ENCODE results near the gene MET. TPM values are rescaled to one million over a fixed set of nuclear protein-coding genes. Genes with fewer than 3 reads are reported as not detected.
A peak's percentile ranks its signal among the peaks of the same experiment; 100 is the strongest.

The MET gene
- total and polyA plus RNA-seq, 2 donors (not counting 1 experiment from before 2014, with no cell fraction given) = 33.4 to 44.4 TPM

DNA sequence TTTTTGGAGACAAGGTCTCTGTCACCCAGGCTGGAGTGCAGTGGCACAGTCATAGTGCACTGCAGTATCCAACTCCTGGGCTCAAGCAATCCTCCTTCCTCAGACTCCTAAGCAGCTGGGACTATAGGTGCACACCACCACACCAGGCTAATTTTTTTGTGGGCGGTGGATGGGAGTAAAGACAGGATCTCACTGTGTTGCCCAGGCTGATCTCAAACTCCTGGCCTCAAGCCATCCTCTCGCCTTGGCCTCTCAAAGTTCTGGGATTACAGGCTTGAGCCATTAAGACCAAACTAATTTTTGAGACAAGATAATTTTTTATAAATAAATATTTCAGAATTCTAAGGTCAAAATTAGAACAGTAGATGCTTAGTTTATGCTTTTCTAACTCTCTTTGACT is 109.6 kb downstream of the MET start:
- no peaks in the 10 kb centered on the region for H3K79me2 ChIP-seq (ENCODE audit: control insufficient read depth, insufficient read depth, low read length)

DNA sequence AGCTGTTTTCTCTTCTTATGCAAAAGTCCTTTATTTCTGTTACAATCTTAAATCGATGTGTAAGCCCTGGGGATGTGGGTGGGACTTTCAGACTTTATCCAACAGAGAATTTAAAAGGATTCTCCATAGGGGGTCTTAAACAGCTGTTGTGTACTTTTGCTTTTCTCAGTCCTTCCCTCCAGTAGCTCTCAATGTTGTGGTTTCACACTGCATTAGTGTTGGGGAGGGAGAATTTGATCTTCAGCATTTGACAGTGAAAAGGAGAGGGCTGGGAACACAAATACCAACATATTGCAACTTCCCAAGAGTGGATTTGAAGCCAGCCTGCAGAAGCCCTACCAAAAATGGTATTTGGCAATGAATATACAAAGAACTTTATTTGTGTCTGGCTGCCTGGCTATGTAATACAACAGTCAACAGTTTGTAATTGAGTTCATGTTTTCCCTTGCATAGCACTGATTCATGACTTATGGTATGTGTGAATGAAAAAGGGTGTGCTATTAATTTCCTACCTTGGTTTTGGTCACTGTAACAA is 110.2 kb downstream of the MET start:
- Histone ChIP-seq H3K4me1 (ENCODE audit: control insufficient read depth, extremely low read depth, insufficient read depth, low read length) (peaks cover 33% of the 10 kb centered on the region), H3K4me2 (ENCODE audit: extremely low read depth, insufficient read depth, low read length) (no peak overlapping the region), H2AFZ (ENCODE audit: low read length) (no peak overlapping the region), H3K79me2 (ENCODE audit: control insufficient read depth, insufficient read depth, low read length) (no peaks in the 10 kb centered on the region), H3K27me3 (ENCODE audit: control insufficient read depth, insufficient read depth, low read length) (no peaks in the 10 kb centered on the region), H3K27ac (ENCODE audit: insufficient read depth, low read length) (no peak overlapping the region), H3K9ac (ENCODE audit: insufficient read depth, low read length) (no peak overlapping the region), H3K9me3 (ENCODE audit: control insufficient read depth, insufficient read depth, low read depth, low read length) (no peaks in the 10 kb centered on the region), H3K36me3 (ENCODE audit: control insufficient read depth, insufficient read depth, low read length) (peaks cover 3% of the 10 kb centered on the region), H4K20me1 (ENCODE audit: control insufficient read depth, extremely low read depth, insufficient read depth, low read length) (no peaks in the 10 kb centered on the region), H3K4me3 (replicated peaks in 1 of 4; ENCODE audit: control extremely low read depth in 1 of 4, insufficient read depth in 1 of 4, low read depth in 3 of 4, low read length in 4 of 4) (no peak overlapping the region)
- TF ChIP-seq, protein P1, sequence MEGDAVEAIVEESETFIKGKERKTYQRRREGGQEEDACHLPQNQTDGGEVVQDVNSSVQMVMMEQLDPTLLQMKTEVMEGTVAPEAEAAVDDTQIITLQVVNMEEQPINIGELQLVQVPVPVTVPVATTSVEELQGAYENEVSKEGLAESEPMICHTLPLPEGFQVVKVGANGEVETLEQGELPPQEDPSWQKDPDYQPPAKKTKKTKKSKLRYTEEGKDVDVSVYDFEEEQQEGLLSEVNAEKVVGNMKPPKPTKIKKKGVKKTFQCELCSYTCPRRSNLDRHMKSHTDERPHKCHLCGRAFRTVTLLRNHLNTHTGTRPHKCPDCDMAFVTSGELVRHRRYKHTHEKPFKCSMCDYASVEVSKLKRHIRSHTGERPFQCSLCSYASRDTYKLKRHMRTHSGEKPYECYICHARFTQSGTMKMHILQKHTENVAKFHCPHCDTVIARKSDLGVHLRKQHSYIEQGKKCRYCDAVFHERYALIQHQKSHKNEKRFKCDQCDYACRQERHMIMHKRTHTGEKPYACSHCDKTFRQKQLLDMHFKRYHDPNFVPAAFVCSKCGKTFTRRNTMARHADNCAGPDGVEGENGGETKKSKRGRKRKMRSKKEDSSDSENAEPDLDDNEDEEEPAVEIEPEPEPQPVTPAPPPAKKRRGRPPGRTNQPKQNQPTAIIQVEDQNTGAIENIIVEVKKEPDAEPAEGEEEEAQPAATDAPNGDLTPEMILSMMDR (conservative IDR thresholded peaks at IDR 0.05 in 1 of 2, IDR thresholded peaks at IDR 0.05 in 1 of 2; ENCODE audit: low read depth in 1 of 2, low read length in 2 of 2) = no peak
- DNase-seq (ENCODE audit: low read depth in 2 of 2) = peak; percentile 73 to 89

More for the DNA sequence above, 109.6 kb downstream of the MET start:
- no peak overlapping the region for H2AFZ ChIP-seq (ENCODE audit: low read length)
- TF ChIP-seq EZH2 (IDR thresholded peaks at IDR 0.05; ENCODE audit: low read length, missing control alignments) = no peak
- TF ChIP-seq, protein P1 (conservative IDR thresholded peaks at IDR 0.05 in 1 of 2, IDR thresholded peaks at IDR 0.05 in 1 of 2; ENCODE audit: low read depth in 1 of 2, low read length in 2 of 2) = no peak
- H3K27me3 ChIP-seq (ENCODE audit: control insufficient read depth, insufficient read depth, low read length) = no peaks in the 10 kb centered on the region
- peaks cover 3% of the 10 kb centered on the region for H3K36me3 ChIP-seq (ENCODE audit: control insufficient read depth, insufficient read depth, low read length)
- no peak overlapping the region for H3K27ac ChIP-seq (ENCODE audit: insufficient read depth, low read length)
- peaks cover 38% of the 10 kb centered on the region for H3K4me1 ChIP-seq (ENCODE audit: control insufficient read depth, extremely low read depth, insufficient read depth, low read length)
- DNase-seq (ENCODE audit: low read depth in 2 of 2) = no peak
- H4K20me1 ChIP-seq (ENCODE audit: control insufficient read depth, extremely low read depth, insufficient read depth, low read length) = no peaks in the 10 kb centered on the region
- no peak overlapping the region for H3K4me3 ChIP-seq (replicated peaks in 1 of 4; ENCODE audit: control extremely low read depth in 1 of 4, insufficient read depth in 1 of 4, low read depth in 3 of 4, low read length in 4 of 4)
- H3K4me2 ChIP-seq (ENCODE audit: extremely low read depth, insufficient read depth, low read length) = no peak overlapping the region
- H3K9me3 ChIP-seq (ENCODE audit: control insufficient read depth, insufficient read depth, low read depth, low read length) = no peaks in the 10 kb centered on the region
- no peak overlapping the region for H3K9ac ChIP-seq (ENCODE audit: insufficient read depth, low read length)

DNA sequence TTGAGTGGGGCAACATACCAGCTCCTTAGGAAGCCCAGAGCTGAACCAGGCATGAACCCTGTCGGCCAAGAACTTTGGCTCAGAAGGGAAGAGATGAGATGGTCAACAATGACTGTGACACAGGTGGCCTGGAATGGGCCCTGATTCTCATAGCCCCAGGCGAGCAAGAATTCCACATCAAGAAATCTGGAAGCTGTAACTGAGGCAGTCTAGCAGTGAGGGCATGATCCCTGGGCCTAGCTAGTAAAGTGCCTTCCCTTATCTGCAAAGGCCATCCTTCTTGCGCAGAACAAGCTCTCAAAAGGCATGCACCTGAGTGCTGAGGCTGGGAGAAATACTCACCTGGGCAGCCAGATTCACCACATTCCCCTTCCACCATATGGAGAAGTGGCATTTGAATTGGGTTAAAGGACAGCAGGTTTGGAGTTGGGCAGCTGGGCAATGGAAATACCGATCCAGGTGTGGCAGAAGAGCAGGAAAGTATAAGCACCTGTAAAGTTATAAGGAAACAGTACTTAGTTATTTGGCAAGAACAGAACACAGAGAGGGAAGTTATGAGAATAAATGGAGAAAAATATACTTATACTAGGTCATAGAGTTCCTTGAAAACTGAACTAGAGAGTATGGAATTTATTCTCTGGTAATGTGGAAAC is 111.8 kb downstream of the MET start:
- no peak overlapping the region for H3K4me3 ChIP-seq (replicated peaks in 1 of 4; ENCODE audit: control extremely low read depth in 1 of 4, insufficient read depth in 1 of 4, low read depth in 3 of 4, low read length in 4 of 4)
- peaks cover 21% of the 10 kb centered on the region for H3K4me1 ChIP-seq (ENCODE audit: control insufficient read depth, extremely low read depth, insufficient read depth, low read length)
- H3K4me2 ChIP-seq (ENCODE audit: extremely low read depth, insufficient read depth, low read length) = no peak overlapping the region
- H3K27ac ChIP-seq (ENCODE audit: insufficient read depth, low read length) = no peak overlapping the region
- no peaks in the 10 kb centered on the region for H4K20me1 ChIP-seq (ENCODE audit: control insufficient read depth, extremely low read depth, insufficient read depth, low read length)
- no peaks in the 10 kb centered on the region for H3K9me3 ChIP-seq (ENCODE audit: control insufficient read depth, insufficient read depth, low read depth, low read length)
- DNase-seq (ENCODE audit: low read depth in 2 of 2) = no peak
- peaks cover 3% of the 10 kb centered on the region for H3K36me3 ChIP-seq (ENCODE audit: control insufficient read depth, insufficient read depth, low read length)
- H3K9ac ChIP-seq (ENCODE audit: insufficient read depth, low read length) = no peak overlapping the region
- TF ChIP-seq, protein P1 (conservative IDR thresholded peaks at IDR 0.05 in 1 of 2, IDR thresholded peaks at IDR 0.05 in 1 of 2; ENCODE audit: low read depth in 1 of 2, low read length in 2 of 2) = no peak
- H2AFZ ChIP-seq (ENCODE audit: low read length) = no peak overlapping the region
- H3K79me2 ChIP-seq (ENCODE audit: control insufficient read depth, insufficient read depth, low read length) = no peaks in the 10 kb centered on the region
- H3K27me3 ChIP-seq (ENCODE audit: control insufficient read depth, insufficient read depth, low read length) = no peaks in the 10 kb centered on the region

Data from fibroblast of lung (primary cell).